ENCODE data around the gene SNRNP48.

SNRNP48 gene

DNA sequence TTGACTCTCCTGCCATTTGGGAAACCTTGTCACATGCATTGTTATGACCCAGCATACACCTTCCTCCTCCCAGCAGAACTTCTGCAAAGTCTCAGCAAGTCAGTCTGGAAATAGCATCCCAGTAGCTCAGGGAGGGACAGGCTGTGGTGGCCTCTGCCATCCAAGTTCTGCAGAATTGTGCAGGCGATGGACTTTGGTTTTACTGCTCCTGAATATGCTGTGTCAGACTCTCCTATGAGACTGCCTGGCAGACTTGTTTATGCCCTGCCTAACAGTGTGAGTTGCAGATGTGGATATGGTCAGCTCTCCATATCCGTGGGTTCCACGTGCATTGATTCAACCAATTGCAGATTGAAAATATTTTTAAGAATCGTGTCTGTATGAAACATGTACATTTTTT lies 52.8 kb downstream of the SNRNP48 start:
- no peak for DNase-seq (ENCODE audit: low read depth in 2 of 2)

DNA sequence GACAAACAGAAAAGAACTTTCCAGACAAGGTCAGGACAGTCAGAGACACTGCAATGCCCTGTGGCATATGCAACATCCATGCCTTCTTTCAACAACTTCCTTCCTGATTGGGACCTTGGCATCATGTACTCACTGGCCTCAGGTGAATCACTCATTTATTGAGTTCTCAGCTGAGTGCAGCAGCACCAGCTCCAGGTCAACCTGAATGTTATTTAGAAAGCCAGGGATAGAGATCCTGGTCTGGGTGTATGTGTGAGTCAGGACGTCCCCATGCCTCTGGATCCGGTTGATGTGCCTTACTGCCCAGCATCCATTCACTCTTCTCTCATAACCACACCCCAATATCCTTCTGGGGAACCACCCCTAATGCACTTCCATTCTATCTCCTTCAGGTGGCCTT lies 54.4 kb downstream of the SNRNP48 start:
- no peak for DNase-seq (ENCODE audit: low read depth in 2 of 2)

DNA sequence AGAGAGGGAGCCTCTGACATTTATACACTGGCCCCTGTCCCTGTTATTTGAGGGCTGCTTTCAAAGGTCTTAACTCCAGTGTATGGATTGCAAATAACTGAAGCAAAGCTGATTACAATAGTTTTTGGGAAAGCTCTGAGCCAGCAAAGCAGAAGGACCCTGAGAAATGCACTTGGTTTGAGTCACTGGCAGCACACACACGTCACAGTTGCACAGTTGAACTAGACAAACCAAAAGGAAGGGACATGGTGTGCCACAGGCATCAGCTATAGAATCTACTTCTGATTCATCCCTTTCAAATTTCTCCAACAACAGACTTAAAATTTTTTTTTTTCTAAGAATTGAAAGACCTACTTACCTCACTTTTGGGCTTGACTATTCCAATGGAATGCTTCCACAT lies 56.4 kb downstream of the SNRNP48 start:
- no peak for DNase-seq (ENCODE audit: low read depth in 2 of 2)

GRCh38 chr6:7647504-7647903 lies 57.5 kb downstream of the SNRNP48 start:
- no peak for DNase-seq (ENCODE audit: low read depth in 2 of 2)

GRCh38 chr6:7649037-7649810 lies 59.2 kb downstream of the SNRNP48 start:
- no peak for DNase-seq (ENCODE audit: low read depth in 2 of 2)

DNA sequence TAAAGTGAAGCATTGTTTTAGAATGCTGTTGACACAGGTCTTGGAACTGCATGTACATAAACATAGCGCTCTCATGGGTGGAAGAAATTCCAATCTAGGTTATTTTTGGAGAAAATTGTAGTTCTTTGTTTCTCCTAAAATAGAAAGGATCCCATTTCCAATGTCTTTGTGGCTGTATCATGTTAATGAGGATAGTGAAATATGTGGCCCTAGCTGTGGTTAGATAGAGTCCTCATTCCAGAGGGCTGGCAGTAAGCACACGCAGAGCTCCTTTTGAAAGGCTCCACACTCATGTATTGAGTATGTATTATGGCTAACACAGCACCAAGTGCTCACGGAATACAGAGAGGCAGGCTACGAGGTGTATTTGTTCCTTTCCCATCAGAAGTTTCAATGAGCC lies 60.9 kb downstream of the SNRNP48 start:
- no peak for DNase-seq (ENCODE audit: low read depth in 2 of 2)

DNA sequence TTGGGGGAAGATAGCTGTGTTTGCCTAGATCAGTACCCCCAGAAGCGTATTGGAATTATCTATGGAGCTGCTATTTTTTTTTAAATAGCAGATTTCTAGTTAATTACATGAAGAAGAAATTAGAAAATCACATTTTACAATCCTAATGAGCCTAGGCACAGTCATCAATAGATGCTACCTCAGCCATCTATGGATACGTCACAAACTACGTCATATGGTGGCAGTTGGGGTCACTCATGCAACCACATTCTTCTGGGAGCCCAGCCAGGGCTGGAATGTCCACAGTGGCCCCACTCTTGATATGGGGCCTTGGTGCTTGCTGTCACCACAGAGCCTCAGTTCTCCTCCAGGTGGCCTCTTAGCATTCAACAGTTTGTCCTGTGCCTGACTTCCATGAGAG lies 63.0 kb downstream of the SNRNP48 start:
- no peak for DNase-seq (ENCODE audit: low read depth in 2 of 2)

DNA sequence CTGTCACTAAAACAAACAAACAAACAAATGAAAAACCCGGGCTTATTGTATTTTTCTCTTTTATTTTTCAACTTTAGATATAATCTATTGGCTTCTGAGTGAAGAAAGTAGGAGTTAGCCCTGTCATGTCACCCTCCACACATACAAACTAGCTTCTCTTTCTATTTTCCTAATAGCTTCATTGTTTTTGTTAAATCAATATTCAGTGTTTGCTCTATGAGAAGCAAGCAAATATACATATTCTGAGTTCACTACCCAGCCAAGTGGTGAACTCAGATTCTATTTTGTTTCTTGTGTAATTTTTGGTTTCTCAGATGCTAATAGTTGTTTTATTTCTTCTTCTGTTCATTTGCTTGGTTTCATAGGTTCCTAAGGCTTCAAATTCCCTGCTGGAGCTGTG lies 66.4 kb downstream of the SNRNP48 start:
- DNase-seq (ENCODE audit: low read depth in 2 of 2) = no peak

DNA sequence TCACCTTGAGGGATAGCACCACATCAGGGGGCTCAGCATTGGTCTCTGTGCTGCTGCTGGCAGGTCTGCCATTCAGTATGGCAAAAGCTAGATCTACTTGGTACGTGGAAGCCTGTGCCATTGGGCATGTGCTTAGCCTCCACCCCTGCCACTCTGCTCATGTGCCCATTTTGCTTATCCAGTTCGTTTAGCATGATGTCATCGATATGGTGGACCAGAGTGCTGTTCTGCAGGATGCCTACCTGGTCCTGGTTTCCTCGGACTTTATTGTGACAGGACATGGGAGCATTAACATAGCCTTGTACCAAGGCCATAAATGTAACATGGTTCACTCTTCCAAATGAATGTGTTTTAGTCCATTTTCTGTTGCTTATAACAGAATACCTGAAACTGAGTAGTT lies 68.5 kb downstream of the SNRNP48 start:
- no peak for DNase-seq (ENCODE audit: low read depth in 2 of 2)

DNA sequence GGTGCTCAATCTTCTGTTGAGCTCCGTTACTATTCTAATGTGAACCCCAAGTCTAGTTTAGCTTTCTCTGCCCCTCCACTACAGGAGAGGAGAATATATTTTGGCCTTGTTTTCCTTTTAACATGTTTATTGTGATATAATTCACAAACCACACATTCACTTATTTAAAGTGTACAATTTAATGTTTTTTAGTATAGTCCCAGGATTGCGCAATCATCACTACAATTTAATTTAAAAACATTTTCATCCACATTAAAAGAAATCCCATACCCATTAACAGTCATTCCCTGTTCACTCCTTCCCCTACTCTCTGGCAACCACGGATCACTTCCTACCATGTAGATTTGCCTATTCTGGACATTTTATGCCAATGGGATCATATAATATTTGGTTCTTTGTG lies 71.4 kb downstream of the SNRNP48 start:
- no peak for DNase-seq (ENCODE audit: low read depth in 2 of 2)
